GM10266 (cell line): ENCODE results near the gene MGA.
"Not testable (repeated sequence)": the region's sequence is repeated elsewhere in the genome, so short reads cannot be mapped to it uniquely, and the experiment has no call there.

Source experiments
- DNase-seq: peaks from one replicate; pipeline ENCODE4 v3.0.0; 2012; ENCODE audit errors: extremely low spot score
- TF ChIP-seq, protein P1 (sequence below): IDR thresholded peaks from 2 replicates; pipeline ENCODE4 v1.5.1; 2012; ENCODE audit warnings: mild to moderate bottlenecking, low read depth; ENCODE audit not compliant: control insufficient read depth, insufficient read depth; ENCODE audit errors: missing control alignments

The MGA gene

DNA sequence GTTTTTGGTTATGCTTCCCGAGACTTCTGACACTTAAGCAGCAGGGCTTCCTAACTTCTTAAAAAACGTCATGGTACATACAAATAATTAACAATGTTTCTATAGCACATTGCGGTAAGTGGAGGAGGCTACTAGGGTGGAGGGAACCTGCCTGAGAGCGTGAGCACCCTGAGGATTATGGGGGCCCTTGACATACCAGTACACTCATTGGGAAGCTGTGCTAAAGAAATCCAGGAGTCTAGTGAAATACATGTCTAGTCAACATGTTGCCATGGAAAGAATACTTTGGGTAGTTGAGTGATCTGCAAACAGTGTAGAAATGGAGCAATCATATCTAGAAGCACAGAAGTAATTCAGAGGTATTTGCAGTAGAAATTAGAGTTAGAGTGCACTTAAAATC is 74.8 kb downstream of the MGA start:
- DNase-seq: no peak
- TF ChIP-seq, protein P1, sequence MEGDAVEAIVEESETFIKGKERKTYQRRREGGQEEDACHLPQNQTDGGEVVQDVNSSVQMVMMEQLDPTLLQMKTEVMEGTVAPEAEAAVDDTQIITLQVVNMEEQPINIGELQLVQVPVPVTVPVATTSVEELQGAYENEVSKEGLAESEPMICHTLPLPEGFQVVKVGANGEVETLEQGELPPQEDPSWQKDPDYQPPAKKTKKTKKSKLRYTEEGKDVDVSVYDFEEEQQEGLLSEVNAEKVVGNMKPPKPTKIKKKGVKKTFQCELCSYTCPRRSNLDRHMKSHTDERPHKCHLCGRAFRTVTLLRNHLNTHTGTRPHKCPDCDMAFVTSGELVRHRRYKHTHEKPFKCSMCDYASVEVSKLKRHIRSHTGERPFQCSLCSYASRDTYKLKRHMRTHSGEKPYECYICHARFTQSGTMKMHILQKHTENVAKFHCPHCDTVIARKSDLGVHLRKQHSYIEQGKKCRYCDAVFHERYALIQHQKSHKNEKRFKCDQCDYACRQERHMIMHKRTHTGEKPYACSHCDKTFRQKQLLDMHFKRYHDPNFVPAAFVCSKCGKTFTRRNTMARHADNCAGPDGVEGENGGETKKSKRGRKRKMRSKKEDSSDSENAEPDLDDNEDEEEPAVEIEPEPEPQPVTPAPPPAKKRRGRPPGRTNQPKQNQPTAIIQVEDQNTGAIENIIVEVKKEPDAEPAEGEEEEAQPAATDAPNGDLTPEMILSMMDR: no peak

DNA sequence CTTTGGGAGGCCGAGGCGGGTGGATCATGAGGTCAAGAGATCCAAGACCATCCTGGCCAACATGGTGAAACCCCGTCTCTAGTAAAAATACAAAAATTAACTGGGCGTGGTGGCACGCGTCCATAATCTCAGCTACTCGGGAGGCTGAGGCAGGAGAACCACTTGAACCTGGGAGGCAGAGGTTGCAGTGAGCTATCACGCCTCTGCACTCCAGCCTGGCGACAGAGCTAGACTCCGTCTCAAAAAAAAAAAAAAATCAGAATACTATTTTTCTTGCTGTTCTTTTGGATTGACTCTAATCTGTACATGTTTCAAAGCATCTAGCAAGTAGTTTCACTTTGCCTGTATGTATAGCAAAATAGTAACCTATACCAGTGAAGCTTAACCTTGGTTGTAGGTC is 75.3 kb downstream of the MGA start:
- not testable (repeated sequence) for DNase-seq

DNA sequence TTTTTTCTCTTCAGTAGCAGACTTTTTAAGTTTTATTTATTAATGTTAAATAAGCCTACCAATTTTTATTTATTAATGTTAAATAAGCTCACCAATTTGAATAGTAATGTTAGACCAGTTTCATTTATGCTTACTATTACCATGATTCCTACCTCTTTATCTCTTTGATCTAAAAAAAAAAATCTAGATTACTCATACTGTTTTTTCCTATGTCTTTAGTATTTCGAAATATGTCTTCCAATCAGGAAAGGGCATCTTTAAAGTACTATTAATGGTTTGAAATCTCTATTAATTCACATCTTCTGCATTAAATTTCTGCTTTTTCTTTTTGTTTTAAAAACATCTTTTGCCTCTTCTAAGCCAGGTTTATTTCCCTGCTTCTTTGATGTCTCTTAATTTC is 86.6 kb downstream of the MGA start:
- no peak for DNase-seq
- TF ChIP-seq, protein P1: no peak

DNA sequence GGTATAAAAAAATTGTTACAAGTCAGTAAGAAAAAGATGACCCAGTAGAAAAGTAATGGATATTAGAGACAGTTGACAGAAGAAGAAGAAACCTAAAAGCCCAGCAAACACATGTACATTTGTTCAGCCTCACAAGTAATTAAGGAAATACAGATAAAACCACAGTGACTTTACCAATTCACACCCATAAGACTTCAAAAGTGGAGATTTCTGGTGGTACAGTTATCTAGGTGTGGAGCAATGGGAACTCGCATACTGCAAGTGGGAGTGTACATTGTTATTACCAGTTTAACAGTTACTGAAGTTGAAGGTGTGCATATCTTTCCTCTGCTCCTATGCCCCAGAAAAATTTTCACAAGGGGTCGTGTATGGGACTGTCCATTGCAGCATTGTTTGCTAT is 96.0 kb downstream of the MGA start:
- TF ChIP-seq, protein P1: no peak
- DNase-seq: no peak

DNA sequence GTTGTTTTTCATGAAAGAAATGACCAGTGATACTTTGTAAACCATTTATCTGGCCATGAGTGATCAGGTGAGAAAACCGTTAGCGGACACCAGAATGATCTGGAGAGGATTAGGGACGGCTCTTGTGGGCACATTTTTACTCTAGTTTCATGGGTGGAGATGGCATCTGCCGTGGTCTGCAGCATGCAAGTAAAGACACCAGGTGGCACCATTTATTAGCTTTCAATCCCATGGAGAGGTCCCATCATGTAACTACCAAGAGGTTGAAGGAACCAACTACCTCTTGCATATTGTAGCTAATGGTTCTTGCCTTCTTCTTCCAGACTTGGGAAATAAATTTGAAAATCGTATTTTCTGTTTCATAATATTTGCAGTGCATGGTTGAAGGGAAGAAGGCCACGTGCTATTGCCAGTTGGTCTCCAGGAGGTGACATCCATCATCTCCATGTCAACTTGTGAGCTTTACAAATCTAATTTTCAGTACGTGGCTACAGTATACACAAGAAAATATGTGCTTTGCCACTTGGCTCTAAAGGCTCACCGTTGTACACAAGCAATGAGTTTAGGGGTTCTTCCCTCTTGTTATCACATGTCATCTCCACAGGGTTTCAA is 112.6 kb downstream of the MGA start:
- peak; percentile 68 for DNase-seq
- TF ChIP-seq, protein P1: peak; percentile 80

DNA sequence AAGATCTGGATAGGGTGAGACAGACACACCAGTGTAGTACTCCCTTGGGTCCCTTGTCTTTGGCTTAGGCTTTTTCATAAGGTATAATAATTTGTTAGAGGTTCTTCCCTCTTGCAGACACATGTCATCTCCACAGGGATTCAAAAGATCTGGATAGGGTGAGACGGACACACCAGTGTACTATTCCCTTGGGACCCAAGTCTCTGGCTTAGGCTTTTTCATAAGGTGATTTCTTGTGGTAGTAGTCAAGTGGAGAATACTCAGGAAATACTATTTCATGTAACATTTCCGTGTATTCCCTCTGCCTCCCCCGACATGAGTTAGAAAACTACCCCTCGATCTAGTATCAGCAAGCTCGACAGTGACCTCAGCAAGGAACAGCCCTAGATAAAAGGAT is 113.1 kb downstream of the MGA start:
- TF ChIP-seq, protein P1: no peak
- no peak for DNase-seq

DNA sequence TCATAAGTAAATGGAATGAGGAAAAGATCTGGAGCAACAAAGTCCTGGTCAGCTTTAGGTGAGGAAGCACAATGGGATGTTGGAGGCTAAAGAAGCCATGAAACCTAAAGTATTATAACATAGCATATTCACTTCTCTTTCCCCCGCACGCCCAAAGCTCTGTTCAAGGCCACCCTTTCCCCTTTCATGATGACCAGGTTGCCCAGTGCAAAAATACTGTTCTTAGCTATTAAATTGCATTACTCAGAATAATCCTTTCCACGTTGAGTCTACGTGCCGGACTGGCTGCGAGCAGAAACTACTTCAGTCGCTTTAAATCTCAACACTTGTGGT is 113.5 kb downstream of the MGA start:
- no peak for DNase-seq
- TF ChIP-seq, protein P1: no peak
